HG03280 (cell line): ENCODE measurements around the gene SMARCC1.

Experiments
- ATAC-seq: cut with Tn5 transposase; IDR thresholded peaks from one replicate; pipeline ENCODE4 v1.9.1; 2021; ENCODE audit warnings: mild to moderate bottlenecking, moderate library complexity; ENCODE audit not compliant: unreplicated experiment

Gene SMARCC1

DNA sequence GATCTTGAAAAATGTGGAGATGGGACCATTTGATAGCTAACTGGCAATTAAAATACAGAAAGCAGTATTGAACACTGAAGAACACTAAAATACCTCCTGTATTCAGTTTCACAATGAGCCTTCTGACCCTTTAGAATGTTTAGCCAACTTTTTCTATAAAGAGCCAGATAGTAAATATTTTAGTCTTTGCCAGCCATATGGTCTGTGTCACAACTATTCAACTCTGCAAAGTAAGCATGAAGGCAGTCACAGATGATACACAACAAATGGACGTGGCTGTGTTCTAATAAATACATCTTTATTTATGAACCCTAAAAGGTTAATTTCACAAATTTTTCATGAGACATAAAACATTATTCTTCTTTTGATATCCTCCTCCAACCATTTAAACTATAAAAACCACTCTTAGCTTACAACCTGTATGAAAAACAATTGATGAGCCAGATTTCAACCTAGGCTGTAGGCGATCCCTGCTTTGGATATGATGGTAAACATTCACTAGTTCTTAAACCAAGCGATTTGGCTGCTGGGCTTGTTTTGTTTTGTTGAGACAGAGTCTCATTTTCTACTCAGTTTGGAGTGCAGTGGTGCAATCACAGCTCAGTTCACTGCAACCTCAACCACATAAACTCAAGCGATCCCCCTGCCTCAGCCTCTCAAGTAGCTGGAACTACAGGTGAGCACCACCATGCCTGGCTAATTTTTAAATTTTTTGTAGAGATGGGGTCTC is 189.5 kb downstream of the SMARCC1 start:
- no peak for ATAC-seq

DNA sequence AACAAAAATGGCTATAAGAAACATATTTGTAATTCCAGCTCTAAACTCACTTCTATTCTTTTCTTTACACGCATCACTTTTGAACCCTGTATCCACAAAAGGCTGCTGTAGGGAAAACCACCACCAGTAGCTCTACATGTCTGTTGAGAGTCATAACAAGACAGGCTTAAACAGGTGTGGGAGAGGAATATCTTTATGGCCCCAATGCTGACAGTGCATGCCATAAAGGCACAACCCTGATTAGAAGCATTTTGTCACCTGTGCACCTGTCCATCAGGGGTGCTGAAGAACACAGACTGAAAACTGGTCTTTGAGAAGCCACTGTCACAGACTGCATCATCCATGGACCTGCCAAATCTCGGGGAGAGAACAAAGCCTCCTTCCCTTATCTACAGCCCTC is 191.5 kb downstream of the SMARCC1 start:
- no peak for ATAC-seq

DNA sequence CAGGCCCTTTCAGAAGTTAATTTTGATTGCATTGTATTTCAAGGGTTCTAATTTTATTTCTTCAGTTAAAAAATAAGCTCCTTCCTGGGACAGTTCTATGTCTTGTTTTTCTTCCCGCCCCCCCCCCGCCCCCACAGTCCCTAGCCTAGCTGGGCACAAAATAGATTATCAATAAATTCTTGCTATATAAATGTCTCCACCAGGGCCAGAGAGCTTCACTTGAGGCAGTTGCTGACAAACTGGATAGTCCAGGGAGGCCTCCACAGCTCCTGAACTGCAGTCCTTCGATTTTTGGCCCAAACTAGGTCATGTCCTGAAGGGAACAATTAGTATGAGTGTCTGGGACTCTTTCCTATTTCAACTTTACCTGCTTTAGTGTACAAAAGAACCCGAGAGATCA is 193.1 kb downstream of the SMARCC1 start:
- ATAC-seq, result no peak

DNA sequence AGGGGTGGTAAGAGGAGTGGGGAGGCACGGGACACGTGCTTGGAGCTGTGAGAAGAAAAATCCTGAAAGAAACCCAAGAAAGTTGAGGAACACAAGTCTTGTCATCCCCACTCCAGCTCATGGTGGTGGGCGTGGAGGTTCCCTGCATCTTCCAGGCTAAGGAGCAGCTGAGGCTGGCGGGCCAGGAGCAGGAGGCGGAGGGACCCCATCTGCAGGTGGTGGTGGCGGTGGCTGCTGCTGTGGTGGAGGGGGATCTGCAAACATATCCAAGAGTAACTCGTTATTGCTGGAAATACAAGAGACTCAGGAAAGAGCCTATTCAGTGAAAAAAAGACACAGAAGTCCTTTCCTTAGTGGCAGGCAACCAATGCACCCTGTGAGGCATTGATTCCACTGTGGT is 193.6 kb downstream of the SMARCC1 start:
- ATAC-seq, result no peak

DNA sequence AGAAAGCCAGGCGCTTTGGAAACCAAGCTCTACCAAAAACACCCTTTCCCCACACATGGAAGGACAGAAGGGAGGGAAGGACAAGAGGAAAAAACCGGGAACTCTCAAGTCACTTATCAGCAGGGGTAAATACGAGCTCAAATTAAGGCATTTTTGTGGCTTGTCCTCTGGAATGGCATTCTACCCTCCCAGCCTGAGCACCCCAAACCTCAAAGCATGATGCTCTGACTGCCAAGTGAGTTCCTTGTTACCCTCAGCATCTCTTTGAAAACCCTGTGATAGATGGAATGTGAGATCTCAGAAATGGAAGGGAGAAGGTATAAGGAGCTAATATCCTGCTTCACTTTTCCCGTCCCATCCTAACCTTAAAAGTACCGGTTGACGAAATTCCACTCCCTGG is 194.9 kb downstream of the SMARCC1 start:
- ATAC-seq, result no peak

DNA sequence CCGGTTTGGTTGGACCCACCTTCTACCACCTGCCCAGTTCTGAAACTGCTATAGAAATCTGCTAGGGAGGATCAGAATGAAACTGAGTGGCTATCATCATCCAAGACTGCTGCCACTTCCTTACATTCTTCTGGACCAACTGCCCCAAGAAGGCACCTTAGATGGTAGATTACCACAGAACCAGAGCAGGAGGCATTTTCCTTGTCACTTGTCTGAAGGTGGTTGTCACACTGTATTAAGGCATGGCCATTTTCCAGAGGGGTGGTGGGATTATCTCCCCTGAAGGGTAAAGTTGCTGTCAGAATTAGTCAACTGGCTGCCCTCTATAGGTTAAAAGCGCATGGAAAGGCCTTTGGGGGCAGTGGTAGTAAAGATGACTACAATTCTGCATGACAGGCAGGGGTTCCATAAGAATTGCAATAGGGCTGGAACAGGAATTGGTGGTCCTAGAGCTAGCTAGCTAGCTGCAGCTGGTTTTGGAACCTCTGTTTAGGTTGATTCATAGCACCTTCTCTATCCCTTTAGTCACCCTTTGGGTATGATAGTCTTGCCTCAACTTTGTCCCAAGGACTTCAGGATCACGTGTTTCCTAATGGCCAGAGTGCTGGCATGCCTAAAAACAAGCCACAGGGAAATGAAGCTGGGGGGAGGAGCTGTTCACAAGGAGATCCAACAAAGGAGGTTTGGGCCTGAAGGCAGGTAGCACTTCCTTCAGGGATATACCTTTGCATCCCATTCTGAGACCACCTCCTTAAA is 198.2 kb downstream of the SMARCC1 start:
- no peak for ATAC-seq

DNA sequence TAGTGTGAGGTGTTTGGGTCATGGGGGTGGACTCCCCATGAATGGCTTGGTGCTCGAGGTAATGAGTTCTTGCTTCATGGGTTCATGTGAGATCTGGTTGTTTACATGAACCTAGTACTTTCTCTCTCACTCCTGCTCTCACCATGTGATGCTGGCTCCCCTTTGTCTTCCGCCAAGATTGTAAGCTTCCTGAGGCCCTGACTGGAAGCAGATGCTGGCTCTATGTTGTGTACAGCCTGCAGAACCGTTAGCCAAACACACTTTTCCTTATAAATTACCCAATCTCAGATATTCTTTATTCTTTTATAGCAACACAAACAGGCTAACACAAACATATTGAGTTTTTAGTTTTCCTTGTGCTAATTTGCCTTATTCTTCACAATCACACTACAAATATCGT is 199.9 kb downstream of the SMARCC1 start:
- no peak for ATAC-seq

DNA sequence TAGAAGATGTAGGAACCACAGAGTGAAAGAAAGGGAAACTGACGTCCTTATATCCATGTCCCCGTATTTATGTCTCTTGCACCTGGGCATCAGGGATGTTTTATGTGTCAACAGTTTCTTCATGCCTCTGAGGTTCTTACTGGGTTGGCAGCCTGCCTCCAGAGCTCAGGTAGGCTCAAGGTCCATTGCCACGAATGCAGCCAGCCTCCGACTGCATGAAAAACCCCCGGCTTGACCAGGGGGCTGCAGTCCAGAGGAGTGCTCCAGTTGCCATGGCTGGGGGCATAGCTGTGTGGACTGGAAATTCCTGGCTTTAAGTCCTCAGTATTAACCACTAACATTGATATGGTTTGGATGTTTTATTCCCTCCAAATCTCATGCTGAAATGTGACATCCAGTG is 200.3 kb downstream of the SMARCC1 start:
- ATAC-seq, result no peak

DNA sequence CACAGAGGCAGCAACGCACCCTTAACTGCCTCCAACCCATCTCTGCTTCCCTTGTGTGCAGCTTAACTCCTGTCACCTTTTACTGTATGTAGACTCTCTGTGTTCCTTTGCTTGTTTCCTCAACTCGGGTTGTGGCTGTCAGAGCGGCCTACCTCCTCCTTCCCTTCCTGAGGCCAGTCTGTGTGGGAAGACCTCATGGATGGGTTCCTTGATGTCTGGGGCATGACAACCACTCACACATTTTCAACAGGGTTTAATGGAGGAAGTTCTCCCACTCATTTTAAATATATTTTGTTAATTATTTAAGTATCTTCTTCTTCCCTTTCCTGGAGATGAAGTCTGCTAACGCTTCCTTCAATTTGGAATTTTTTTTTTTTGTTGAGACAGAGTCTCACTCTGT is 201.2 kb downstream of the SMARCC1 start:
- ATAC-seq, result no peak

DNA sequence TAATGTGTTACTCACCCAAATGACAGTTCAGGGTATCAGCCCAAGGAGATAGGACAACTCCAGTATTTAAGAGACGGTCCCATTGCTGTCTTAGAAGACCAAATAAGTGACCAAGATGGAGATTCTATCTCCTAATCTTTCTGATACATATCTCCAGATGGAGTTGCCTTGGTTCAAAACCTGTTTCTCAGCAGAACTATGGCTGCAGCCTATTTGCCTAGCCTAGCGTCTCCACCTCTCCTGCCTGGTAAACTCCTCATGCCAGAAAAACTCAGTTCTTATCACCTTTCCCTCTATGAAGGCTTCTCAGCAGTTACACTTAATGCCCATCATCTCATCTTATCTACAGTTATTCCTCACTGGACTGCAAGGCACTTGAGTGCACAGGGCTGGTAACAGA is 201.8 kb downstream of the SMARCC1 start:
- no peak for ATAC-seq

DNA sequence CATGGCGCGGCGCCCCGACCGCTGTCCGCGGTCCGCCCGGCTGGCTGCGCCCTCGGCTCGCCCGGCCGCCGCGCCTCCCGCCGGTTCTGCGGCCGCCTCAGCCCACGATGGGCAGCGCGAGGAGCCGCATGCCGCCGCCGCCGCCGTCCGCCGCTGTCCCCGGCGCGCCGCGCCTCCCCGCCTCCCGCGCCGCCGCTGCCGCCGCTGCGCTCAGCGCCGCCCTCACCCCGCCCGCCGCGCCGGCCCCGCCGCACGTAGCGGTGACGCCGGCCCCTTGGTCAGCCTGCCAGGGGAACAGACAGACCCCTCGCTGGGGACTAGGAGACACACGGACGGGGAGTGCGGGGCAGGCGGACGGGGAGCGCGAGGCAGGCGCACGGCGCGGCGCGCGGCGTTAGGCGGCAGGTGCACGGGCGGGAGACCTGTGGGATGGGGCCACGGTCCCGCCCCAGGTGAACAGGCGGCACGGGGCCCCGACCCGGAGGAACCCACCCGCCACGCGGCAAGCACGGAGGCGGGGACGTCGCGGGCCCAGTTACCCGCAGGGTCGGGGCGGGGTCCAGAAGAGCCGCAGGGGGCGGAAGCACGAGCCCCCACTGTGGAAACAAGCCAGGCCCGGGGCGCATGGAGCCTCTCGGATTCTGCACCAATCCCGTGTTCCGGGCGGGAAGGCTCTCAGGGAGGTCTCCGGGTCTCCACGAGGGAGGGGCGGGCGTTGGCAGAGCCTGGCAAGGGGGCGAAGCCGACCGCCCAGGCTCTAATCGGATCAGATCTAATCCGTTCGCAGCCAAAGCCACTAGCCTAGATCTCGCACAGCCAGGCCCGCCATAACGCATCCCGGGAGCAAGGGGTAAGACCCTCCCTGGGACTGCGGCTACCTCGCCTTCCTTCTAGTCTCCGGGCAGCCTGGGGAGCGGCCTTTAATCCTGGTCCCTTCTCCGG is 202.7 kb downstream of the SMARCC1 start, which contains the start of gene CSPG5:
Gene CSPG5 (minus strand): TSS at position 175 of the 942 bp plus-strand sequence. CDS start 172 bp downstream, at position 3.
- ATAC-seq, result peak; percentile 39

DNA sequence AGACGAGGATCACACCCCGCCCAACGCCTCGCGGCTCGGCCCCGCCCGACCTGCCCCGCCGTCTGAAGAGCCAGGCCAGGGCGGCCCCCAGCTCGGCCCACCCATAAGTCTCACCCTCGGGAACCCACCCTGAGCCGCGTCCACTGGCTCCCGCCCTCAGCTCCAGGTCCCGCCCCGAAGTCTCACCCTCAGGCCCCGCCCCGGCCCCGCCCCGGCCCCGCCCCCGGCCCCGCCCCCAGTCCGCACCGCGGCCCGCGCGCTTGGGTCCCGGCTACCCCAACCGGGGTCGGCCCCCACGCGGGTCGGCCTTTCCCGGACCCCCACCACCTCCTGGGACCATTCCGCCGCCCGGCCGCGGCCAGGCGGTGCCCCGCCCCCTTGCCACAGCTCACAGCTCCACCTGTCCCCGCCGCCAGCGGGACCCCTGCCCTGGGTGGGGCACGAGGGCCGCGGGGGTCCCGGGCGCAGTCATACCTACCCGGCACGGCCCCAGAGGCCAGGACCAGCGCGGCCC is 203.5 kb downstream of the SMARCC1 start:
- peak; percentile 31 for ATAC-seq

DNA sequence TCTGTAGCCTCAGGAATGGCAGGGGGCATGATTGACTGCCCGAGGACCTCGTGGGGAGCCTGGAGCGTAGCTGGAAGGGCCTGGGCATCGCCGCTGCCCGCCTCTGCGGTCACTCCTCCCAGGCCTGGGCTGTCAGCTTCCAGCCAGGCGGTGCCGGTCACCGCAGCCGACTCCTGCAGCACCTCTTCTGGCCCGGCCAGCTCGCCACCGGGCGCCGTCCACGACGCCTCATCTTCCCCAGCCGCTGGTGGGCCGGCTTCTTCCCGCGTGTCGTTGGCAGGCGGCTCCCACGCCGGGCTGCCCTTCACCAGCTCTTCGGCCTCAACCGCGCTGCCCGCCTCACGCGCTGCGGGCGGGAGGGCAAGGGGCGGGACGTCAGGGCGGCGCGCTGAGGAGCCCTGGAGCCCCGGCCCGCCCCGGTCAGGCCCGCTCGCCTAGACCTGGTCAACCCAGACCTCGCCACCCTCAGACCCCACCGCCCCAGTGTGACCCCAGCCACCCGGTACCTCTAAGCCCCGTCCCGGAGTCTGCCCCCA is 204.0 kb downstream of the SMARCC1 start:
- ATAC-seq, result no peak

DNA sequence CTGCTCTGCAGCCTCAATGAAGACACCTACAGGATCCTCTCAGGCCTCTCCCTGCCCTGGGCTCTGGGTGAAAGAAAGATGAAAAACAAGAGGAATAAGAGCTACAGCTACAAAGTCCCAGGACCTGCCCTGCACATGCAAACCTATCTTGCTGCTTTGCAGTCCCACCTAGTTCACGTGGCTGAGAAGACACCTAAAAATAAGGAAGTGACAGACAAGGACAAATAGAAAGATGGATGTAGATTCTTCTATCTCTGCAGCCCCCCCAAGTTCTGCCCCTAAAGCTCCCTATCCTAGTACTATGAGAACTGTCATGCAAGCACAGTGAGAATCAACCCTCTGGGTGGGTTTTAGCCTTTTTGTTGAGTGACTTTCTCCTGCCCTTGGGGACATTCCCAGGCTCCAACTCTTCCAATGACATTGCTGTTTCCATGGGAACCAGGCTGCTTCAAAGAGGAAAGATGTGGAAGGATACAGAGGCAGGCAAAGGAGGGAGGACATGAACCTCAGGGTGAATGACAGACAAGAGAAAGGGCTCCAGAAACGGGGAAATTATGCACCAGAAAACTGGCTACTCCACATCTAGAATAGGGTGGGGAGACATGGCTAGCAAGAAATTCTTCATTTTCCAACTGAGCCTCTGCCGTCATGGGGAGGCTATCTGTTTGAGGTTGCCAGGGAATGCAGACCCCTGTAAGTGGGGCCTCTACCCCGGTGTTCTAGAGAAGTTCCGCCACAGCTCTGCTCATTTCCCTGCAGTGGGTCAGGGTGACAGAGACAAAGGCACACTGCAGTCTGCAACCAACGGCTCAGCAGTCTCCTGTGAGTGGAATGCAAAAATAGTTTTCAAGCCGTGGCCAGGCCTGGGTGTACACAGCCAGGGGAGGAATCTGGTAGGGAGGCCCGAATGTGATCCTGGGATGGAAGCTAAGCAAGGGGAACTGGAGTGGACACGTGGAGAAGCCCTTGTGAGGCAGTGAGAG is 208.2 kb downstream of the SMARCC1 start:
- no peak for ATAC-seq

DNA sequence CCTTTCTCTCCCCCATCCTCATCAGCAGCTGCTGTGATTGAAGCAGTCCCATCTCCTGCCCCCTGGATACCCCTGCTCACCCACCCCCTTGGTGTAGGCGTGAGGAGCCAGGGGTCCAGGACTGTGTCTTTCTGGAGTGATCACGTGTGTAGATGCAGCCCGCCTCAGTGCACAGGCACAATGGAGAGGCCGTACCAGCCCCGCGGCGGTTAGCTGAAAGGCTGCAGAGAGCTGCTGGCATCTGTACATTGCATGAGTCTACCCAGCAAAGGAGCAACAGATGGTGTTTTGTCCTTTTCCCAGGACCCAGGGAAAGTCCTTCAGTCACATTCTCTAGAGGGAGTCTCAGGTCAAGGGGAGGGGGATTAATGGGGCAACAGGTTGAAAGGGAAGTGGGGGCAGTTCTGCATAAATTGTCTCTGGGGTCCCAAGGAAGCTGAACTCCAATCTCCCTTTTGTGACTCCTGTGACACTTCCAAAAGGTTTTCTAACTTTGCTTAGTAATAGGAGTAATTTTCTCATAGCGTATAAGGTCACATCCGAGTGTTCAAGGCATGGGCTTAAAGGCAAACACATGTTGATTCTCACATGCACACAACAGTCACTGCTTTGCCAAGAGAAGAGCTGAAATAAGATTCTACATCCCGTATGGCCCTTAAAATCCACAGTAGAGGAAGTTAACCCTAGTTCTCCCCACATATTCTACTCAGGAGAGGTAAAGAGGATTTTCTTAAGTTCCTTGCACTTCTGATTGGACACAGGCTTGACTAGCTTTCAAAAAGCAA is 210.1 kb downstream of the SMARCC1 start:
- ATAC-seq, result no peak

DNA sequence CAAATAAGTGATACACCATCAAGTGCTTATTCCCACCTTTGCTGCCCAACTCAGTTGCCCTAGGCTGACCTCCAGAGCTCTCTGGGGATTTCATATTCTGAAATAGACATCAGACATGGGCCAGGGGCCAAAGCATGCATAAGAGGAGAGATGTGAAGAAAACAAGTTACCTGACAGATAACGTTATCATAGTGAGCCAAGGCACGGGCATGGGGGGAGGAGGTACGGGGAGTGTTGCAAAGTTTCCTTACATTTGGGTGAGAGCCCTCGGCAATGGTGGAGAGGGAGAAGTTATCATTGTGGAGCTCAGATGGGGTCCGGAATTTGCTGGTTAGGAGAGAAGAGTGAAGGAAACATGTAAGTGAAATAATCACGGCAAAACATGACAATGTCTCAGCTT is 212.8 kb downstream of the SMARCC1 start:
- no peak for ATAC-seq

DNA sequence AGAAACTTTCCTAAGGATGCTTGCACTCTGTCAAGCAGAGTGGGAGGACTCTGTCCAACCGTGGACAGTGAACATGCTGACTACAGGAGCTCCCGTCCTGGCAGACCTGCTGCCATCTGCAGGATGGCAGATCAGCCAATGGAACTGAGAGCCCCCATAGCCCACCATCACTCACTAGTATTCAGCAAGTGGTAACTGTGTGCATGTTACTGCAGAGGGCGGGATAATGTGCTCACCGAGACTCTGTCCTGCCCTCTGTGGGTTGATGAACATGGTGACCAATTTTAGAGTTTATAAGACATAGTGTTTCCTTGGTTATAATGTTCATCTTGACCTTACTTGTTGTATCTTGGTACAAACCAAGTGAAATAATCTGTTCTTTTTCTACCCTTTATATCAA is 214.5 kb downstream of the SMARCC1 start:
- no peak for ATAC-seq

DNA sequence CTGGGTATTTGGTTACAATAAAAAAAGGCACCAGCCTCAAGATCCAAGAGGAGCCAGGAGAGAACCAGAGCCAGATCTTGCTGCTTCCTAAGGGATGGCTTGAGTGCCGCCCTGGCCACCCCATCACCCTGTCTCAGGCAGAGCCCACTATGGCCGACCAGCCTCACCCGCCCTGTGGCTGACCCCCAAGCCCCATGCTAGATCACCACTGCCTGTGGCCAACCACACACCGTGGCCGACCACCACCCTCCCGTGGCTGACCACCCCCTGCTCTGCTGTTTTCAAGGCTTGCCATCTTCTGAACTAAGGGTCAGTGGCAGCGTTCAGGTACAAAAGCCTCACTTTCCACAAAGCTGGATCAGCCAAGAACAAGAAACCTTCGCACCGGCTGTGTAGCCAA is 215.0 kb downstream of the SMARCC1 start:
- no peak for ATAC-seq
